GM23338 (cell line): Measurements from ENCODE around the gene ZNF749. TPM values are rescaled to one million over a fixed set of nuclear protein-coding genes. Genes with fewer than 3 reads are reported as not detected.

Source experiments
- ATAC-seq: fragments of 200-7000 bp; cut with Tn5 transposase; 3 replicates; pipeline ENCODE4 v1.9.1; 2020
- DNase-seq: peaks from one replicate; pipeline ENCODE4 v3.0.0-alpha.2; 2015; ENCODE audit warnings: low spot score
- H2AFZ ChIP-seq: fragments of 200-600 bp; sonication (generic); 2 replicates; pipeline ENCODE4 v1.8.0; 2016; ENCODE audit warnings: antibody characterized with exemption, mild to moderate bottlenecking, moderate library complexity
- H3F3A ChIP-seq: fragments of 200-600 bp; sonication (generic); replicated peaks from 2 replicates; pipeline ENCODE4 v1.8.0; 2017; ENCODE audit warnings: antibody characterized with exemption, mixed run types, low read depth
- H3K27ac ChIP-seq: fragments of 200-600 bp; sonication (generic); 2 replicates; pipeline ENCODE4 v1.6.1; 2016; ENCODE audit warnings: low read depth
- H3K27me3 ChIP-seq: fragments of 200-600 bp; sonication (generic); 2 replicates; pipeline ENCODE4 v1.8.0; 2016; ENCODE audit warnings: mild to moderate bottlenecking, mixed run types, moderate library complexity; ENCODE audit not compliant: insufficient read depth
- H3K36me3 ChIP-seq: fragments of 200-600 bp; sonication (generic); 2 replicates; pipeline ENCODE4 v1.8.0; 2016; ENCODE audit warnings: mild to moderate bottlenecking; ENCODE audit not compliant: insufficient read depth
- H3K4me1 ChIP-seq: fragments of 200-600 bp; sonication (generic); 2 replicates; pipeline ENCODE4 v1.8.0; 2016; ENCODE audit warnings: mild to moderate bottlenecking, moderate library complexity; ENCODE audit not compliant: insufficient read depth
- H3K4me2 ChIP-seq: fragments of 200-600 bp; sonication (generic); 2 replicates; pipeline ENCODE4 v1.7.1; 2017; ENCODE audit warnings: mixed run types
- H3K4me3 ChIP-seq: fragments of 200-600 bp; sonication (generic); 2 replicates; pipeline ENCODE4 v1.6.1; 2016; ENCODE audit warnings: mixed run types
- H3K79me2 ChIP-seq: fragments of 200-600 bp; sonication (generic); replicated peaks from 2 replicates; pipeline ENCODE4 v1.8.0; 2017; ENCODE audit warnings: mild to moderate bottlenecking; ENCODE audit not compliant: insufficient read depth
- H3K9me2 ChIP-seq: fragments of 200-600 bp; sonication (generic); 2 replicates; pipeline ENCODE4 v1.8.0; 2017; ENCODE audit not compliant: insufficient read depth
- H4K20me1 ChIP-seq: fragments of 200-600 bp; sonication (generic); replicated peaks from 2 replicates; pipeline ENCODE4 v1.8.0; 2017; ENCODE audit warnings: mild to moderate bottlenecking; ENCODE audit not compliant: insufficient read depth
- H3K27ac Mint-ChIP-seq: 2 replicates; pipeline ENCODE4 v1.8.0; 2020; ENCODE audit warnings: inconsistent platforms, mild to moderate bottlenecking, moderate library complexity, mixed read lengths
- H3K27me3 Mint-ChIP-seq: 3 replicates; pipeline ENCODE4 v1.8.0; 2022; ENCODE audit warnings: low read depth, mild to moderate bottlenecking, moderate library complexity, mixed read lengths, inconsistent platforms; ENCODE audit not compliant: insufficient read depth, poor library complexity
- H3K36me3 Mint-ChIP-seq: 3 replicates; pipeline ENCODE4 v1.8.0; 2021; ENCODE audit warnings: low read depth, mild to moderate bottlenecking, inconsistent platforms, moderate library complexity, mixed read lengths
- H3K4me1 Mint-ChIP-seq: 3 replicates; pipeline ENCODE4 v1.8.0; 2020; ENCODE audit warnings: mild to moderate bottlenecking, inconsistent platforms, mixed read lengths
- H3K4me3 Mint-ChIP-seq: 3 replicates; pipeline ENCODE4 v1.8.0; 2021; ENCODE audit warnings: moderate library complexity, mild to moderate bottlenecking, inconsistent platforms, mixed read lengths
- H3K9me3 Mint-ChIP-seq: 3 replicates; pipeline ENCODE4 v1.8.0; 2020; ENCODE audit warnings: moderate library complexity, mild to moderate bottlenecking, inconsistent platforms, mixed read lengths
- CREB1 ChIP-seq: fragments of 250-450 bp; sonication (Bioruptor Pico); IDR thresholded peaks from 2 replicates; pipeline ENCODE4 v1.5.0; 2020; ENCODE audit warnings: low read depth, mild to moderate bottlenecking, moderate library complexity
- polyA plus RNA-seq: library from polyadenylated mRNA; unstranded; fragments of >200 nt; fragmentation: Nextera tagmentation; extraction: Ambion mirVana; gene quantifications from 2 replicates; pipeline ENCODE4 v1.2.1, GENCODE V29; 2016
- total RNA-seq: library from RNA; depleted of rRNA; stranded (reverse); fragments of >200 nt; shearing (Covaris generic); gene quantifications from 2 replicates; pipeline ENCODE4 v1.2.3, GENCODE V29; 2014
- TF ChIP-seq, protein P1 (sequence below): IDR thresholded peaks from 2 replicates; pipeline ENCODE4 v1.6.1; 2016; ENCODE audit warnings: antibody characterized with exemption
- TF ChIP-seq, protein P2 (sequence below): fragments of 250-450 bp; sonication (Bioruptor Pico); IDR thresholded peaks from 2 replicates; pipeline ENCODE4 v1.5.0; 2020; ENCODE audit warnings: mild to moderate bottlenecking, moderate library complexity
- TF ChIP-seq, protein P3 (sequence below), 2 experiments: fragments of 200-600 bp in 1 of 2; sonication (generic) in 1 of 2; conservative IDR thresholded peaks; 2 replicates each; pipeline versions ENCODE4 v1.5.1 to v1.6.1; 2016 to 2017; ENCODE audit warnings: antibody characterized with exemption in 2 of 2, low read depth in 2 of 2, mild to moderate bottlenecking in 2 of 2, moderate library complexity in 1 of 2

The ZNF749 gene
- total and polyA plus RNA-seq, 2 experiments from 2014 or later = 26.4 to 30.1 TPM

DNA sequence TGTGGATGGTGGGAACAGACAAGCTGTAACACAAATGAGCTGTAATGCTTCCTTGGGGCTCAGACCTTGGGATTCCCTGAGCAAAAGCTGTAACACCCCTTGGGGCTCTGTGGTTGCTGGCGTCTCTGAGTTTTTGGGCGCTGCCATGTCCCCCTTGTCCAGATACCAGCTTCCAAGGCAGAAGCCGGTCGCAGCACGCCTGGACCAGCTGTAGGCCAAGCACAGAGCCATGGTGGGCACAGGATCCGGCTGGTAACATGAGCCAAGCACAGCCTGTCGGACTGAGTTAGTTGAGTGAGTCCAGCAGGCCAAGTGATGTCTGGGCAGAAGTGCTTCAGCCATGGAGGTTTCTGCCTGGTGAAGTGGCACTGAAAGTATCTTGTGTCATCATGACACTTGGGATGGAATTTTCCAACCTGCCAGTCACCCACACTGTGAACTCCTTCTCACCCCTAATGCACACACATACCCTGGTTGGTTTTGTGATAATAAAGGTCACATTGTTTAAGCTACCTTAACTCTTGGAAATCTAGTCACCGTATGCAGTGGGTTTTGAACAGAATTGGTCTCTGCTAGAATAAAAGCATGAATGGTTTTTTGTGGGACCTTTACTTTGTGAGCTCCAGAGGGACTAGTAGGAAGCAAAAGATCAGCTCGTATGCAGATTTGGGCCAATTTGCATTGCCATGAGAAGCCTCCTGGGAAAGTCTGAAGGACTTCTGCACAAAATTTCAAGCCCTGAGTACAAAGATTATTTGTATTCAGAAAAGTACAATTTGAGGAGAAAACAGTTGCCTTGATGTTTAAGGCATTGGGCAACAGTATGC is 31.2 kb upstream of the ZNF749 start (continued):
- TF ChIP-seq, protein P1, sequence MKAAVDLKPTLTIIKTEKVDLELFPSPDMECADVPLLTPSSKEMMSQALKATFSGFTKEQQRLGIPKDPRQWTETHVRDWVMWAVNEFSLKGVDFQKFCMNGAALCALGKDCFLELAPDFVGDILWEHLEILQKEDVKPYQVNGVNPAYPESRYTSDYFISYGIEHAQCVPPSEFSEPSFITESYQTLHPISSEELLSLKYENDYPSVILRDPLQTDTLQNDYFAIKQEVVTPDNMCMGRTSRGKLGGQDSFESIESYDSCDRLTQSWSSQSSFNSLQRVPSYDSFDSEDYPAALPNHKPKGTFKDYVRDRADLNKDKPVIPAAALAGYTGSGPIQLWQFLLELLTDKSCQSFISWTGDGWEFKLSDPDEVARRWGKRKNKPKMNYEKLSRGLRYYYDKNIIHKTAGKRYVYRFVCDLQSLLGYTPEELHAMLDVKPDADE = no peak
- TF ChIP-seq, protein P2, sequence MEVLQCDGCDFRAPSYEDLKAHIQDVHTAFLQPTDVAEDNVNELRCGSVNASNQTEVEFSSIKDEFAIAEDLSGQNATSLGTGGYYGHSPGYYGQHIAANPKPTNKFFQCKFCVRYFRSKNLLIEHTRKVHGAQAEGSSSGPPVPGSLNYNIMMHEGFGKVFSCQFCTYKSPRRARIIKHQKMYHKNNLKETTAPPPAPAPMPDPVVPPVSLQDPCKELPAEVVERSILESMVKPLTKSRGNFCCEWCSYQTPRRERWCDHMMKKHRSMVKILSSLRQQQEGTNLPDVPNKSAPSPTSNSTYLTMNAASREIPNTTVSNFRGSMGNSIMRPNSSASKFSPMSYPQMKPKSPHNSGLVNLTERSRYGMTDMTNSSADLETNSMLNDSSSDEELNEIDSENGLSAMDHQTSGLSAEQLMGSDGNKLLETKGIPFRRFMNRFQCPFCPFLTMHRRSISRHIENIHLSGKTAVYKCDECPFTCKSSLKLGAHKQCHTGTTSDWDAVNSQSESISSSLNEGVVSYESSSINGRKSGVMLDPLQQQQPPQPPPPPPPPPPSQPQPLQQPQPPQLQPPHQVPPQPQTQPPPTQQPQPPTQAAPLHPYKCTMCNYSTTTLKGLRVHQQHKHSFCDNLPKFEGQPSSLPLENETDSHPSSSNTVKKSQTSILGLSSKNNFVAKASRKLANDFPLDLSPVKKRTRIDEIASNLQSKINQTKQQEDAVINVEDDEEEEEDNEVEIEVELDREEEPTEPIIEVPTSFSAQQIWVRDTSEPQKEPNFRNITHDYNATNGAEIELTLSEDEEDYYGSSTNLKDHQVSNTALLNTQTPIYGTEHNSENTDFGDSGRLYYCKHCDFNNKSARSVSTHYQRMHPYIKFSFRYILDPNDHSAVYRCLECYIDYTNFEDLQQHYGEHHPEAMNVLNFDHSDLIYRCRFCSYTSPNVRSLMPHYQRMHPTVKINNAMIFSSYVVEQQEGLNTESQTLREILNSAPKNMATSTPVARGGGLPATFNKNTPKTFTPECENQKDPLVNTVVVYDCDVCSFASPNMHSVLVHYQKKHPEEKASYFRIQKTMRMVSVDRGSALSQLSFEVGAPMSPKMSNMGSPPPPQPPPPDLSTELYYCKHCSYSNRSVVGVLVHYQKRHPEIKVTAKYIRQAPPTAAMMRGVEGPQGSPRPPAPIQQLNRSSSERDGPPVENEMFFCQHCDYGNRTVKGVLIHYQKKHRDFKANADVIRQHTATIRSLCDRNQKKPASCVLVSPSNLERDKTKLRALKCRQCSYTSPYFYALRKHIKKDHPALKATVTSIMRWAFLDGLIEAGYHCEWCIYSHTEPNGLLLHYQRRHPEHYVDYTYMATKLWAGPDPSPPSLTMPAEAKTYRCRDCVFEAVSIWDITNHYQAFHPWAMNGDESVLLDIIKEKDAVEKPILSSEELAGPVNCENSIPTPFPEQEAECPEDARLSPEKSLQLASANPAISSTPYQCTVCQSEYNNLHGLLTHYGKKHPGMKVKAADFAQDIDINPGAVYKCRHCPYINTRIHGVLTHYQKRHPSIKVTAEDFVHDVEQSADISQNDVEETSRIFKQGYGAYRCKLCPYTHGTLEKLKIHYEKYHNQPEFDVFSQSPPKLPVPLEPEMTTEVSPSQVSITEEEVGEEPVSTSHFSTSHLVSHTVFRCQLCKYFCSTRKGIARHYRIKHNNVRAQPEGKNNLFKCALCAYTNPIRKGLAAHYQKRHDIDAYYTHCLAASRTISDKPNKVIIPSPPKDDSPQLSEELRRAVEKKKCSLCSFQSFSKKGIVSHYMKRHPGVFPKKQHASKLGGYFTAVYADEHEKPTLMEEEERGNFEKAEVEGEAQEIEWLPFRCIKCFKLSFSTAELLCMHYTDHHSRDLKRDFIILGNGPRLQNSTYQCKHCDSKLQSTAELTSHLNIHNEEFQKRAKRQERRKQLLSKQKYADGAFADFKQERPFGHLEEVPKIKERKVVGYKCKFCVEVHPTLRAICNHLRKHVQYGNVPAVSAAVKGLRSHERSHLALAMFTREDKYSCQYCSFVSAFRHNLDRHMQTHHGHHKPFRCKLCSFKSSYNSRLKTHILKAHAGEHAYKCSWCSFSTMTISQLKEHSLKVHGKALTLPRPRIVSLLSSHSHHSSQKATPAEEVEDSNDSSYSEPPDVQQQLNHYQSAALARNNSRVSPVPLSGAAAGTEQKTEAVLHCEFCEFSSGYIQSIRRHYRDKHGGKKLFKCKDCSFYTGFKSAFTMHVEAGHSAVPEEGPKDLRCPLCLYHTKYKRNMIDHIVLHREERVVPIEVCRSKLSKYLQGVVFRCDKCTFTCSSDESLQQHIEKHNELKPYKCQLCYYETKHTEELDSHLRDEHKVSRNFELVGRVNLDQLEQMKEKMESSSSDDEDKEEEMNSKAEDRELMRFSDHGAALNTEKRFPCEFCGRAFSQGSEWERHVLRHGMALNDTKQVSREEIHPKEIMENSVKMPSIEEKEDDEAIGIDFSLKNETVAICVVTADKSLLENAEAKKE (CRISPR knock-in tag) = no peak

DNA sequence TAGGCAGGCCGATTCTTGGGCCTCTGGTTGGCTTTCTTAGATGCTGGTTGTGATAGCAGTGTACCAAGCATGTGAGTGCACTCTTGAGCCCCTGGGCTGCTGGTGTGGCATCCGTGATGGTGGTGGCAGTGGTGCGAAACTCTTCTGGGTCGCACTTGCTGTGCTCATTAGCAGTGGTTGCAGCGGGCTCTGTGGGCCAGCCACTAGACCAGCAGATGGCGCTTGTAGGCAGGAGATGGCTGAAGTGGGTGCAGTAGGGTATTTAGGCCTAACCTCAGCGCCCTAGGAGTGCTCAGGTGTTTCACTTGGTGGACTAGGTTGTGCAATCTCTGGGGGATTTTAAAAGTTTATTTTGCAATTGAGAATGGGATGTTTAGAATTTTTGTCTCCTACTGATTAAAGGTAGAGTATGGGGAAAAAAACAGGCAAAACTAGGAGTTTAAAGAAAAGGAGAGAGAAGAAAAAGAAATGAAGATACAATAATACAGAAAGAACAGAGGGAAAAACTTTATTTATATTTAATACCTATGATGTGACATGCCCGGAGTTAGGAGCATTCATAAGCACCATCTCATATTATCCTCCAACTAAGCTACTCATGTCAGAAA is 28.5 kb upstream of the ZNF749 start:
- Mint-ChIP-seq H3K36me3 (peaks cover 7% of the 10 kb centered on the region), H3K4me1 (peaks cover 2% of the 10 kb centered on the region; the same call in 2 of the 3 replicates), H3K27ac (no peak overlapping the region), H3K4me3 (no peak overlapping the region; the same call in 2 of the 3 replicates), H3K27me3 (peaks cover 11% of the 10 kb centered on the region), H3K9me3 (peaks cover 20% of the 10 kb centered on the region)
- Histone ChIP-seq H3K4me1 (no peaks in the 10 kb centered on the region), H3F3A (no peaks in the 10 kb centered on the region), H3K4me3 (no peak overlapping the region), H3K9me2 (no peaks in the 10 kb centered on the region), H3K4me2 (no peak overlapping the region), H3K27me3 (no peaks in the 10 kb centered on the region), H4K20me1 (no peaks in the 10 kb centered on the region), H3K36me3 (no peaks in the 10 kb centered on the region), H3K79me2 (peaks cover 5% of the 10 kb centered on the region), H3K27ac (no peak overlapping the region), H2AFZ (peak overlapping the region; percentile 57; the same call in 1 of the 2 replicates)
- DNase-seq (peak; percentile 93), ATAC-seq (peak; percentile 86)
- TF ChIP-seq, protein P3, sequence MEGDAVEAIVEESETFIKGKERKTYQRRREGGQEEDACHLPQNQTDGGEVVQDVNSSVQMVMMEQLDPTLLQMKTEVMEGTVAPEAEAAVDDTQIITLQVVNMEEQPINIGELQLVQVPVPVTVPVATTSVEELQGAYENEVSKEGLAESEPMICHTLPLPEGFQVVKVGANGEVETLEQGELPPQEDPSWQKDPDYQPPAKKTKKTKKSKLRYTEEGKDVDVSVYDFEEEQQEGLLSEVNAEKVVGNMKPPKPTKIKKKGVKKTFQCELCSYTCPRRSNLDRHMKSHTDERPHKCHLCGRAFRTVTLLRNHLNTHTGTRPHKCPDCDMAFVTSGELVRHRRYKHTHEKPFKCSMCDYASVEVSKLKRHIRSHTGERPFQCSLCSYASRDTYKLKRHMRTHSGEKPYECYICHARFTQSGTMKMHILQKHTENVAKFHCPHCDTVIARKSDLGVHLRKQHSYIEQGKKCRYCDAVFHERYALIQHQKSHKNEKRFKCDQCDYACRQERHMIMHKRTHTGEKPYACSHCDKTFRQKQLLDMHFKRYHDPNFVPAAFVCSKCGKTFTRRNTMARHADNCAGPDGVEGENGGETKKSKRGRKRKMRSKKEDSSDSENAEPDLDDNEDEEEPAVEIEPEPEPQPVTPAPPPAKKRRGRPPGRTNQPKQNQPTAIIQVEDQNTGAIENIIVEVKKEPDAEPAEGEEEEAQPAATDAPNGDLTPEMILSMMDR (conservative IDR thresholded peaks at IDR 0.05; ENCODE audit: low read depth in 2 of 2) = peak; percentile 90 to 92
- TF ChIP-seq CREB1 (CRISPR knock-in tag) = no peak
